ENCODE results near the gene FNBP1L.

- TF ChIP-seq POLR2AphosphoS5 (IDR thresholded peaks at IDR 0.05; ENCODE audit: low read depth, low read length) (no peak), TAF1 (IDR thresholded peaks at IDR 0.05; ENCODE audit: low read depth, low read length) (no peak)
Observed at GRCh38 chr1:93503163-93503562, 55.2 kb downstream of the FNBP1L start.

Measured in GM12891 (cell line).